PC-9 (cell line): ENCODE data around the gene RAET1E. TPM values are rescaled to one million over a fixed set of nuclear protein-coding genes. Genes with fewer than 3 reads are reported as not detected.
A peak's percentile ranks its signal among the peaks of the same experiment; 100 is the strongest.
"Not testable (repeated sequence)": the region's sequence is repeated elsewhere in the genome, so short reads cannot be mapped to it uniquely, and the experiment has no call there.

Source experiments
- BruUV-seq: library from RNA; stranded (reverse); fragments of 400-500 nt; replicated peaks from 2 replicates; lab custom pipeline; 2021; lab: Mats Ljungman, UMichigan
- CTCF ChIA-PET: fragments of 300-600 bp; sonication (Branson Sonifier 250); formaldehyde crosslinking; loops from one replicate; lab custom pipeline; 2022; ENCODE audit warnings: antibody characterized with exemption; lab: Charles Lee
- POLR2A ChIA-PET: fragments of 300-600 bp; sonication (Branson Sonifier 250); formaldehyde crosslinking; loops from one replicate; lab custom pipeline; 2022; ENCODE audit warnings: antibody characterized with exemption; ENCODE audit not compliant: unreplicated experiment; lab: Charles Lee
- DNase-seq, 2 experiments: peaks; one replicate each; pipeline versions ENCODE4 v3.0.0 to v3.0.0-alpha.2; 2015 to 2022; ENCODE audit warnings: mixed read lengths in 1 of 2
- H2AFZ ChIP-seq: fragments of 200-600 bp; sonication (generic); 2 replicates; pipeline ENCODE4 v1.8.1; 2017; ENCODE audit warnings: antibody characterized with exemption
- H3F3A ChIP-seq: fragments of 200-600 bp; sonication (generic); 2 replicates; pipeline ENCODE4 v1.8.1; 2017; ENCODE audit warnings: antibody characterized with exemption, mild to moderate bottlenecking, low read depth; ENCODE audit not compliant: insufficient read depth
- H3K27ac ChIP-seq: fragments of 200-600 bp; sonication (generic); 2 replicates; pipeline ENCODE4 v1.6.1; 2016; ENCODE audit warnings: mixed run types
- H3K27me3 ChIP-seq: fragments of 200-600 bp; sonication (generic); 2 replicates; pipeline ENCODE4 v1.6.1; 2016; ENCODE audit warnings: low read depth, mixed run types; ENCODE audit not compliant: insufficient read depth
- H3K36me3 ChIP-seq: fragments of 200-600 bp; sonication (generic); 2 replicates; pipeline ENCODE4 v1.6.1; 2016; ENCODE audit warnings: low read depth, mixed run types
- H3K4me1 ChIP-seq: fragments of 200-600 bp; sonication (generic); replicated peaks from 2 replicates; pipeline ENCODE4 v1.6.1; 2016; ENCODE audit warnings: mixed run types; ENCODE audit not compliant: insufficient read depth
- H3K4me2 ChIP-seq: fragments of 200-600 bp; sonication (generic); 2 replicates; pipeline ENCODE4 v1.6.1; 2017; ENCODE audit warnings: mixed run types
- H3K4me3 ChIP-seq: fragments of 200-600 bp; sonication (generic); 2 replicates; pipeline ENCODE4 v1.6.1; 2016; ENCODE audit warnings: mixed run types
- H3K79me2 ChIP-seq: fragments of 200-600 bp; sonication (generic); 2 replicates; pipeline ENCODE4 v1.6.1; 2017; ENCODE audit warnings: low read depth, mixed run types
- H3K9me2 ChIP-seq: fragments of 200-600 bp; sonication (generic); 2 replicates; pipeline ENCODE4 v1.8.1; 2017; ENCODE audit warnings: mild to moderate bottlenecking; ENCODE audit not compliant: insufficient read depth
- H3K9me3 ChIP-seq: fragments of 200-600 bp; sonication (generic); 2 replicates; pipeline ENCODE4 v1.8.1; 2016; ENCODE audit warnings: low read depth; ENCODE audit not compliant: insufficient read depth
- H4K20me1 ChIP-seq: fragments of 200-600 bp; sonication (generic); 2 replicates; pipeline ENCODE4 v1.8.1; 2017; ENCODE audit not compliant: insufficient read depth
- EZH2 ChIP-seq: fragments of 200-600 bp; sonication (generic); IDR thresholded peaks from 2 replicates; pipeline ENCODE4 v1.8.0; 2017; ENCODE audit warnings: antibody characterized with exemption, low read depth
- intact Hi-C: fragments of 100-400 bp; cut with micrococcal nuclease; formaldehyde crosslinking; loops from one replicate; pipeline ENCODE4 v1.10.0; 2022; ENCODE audit not compliant: unreplicated experiment
- total RNA-seq: library from RNA; stranded (reverse); gene quantifications from 2 replicates; pipeline ENCODE4 v1.2.3, GENCODE V29; 2021
- TF ChIP-seq, protein P1 (sequence below): fragments of 200-600 bp; sonication (generic); conservative IDR thresholded peaks from 2 replicates; pipeline ENCODE4 v1.6.1; 2017; ENCODE audit warnings: mixed run types, antibody characterized with exemption, mild to moderate bottlenecking, moderate library complexity

The RAET1E gene
- total RNA-seq, 1 experiment from 2014 or later, result 0.20 TPM

GRCh38 chr6:149863698-149864577 is 34.0 kb downstream of the RAET1E start, which contains the start of gene LRP11:
Gene LRP11 (minus strand): TSS chr6:149864359. CDS start chr6:149864020, 339 bp downstream.
- Histone ChIP-seq H3K27ac (peak within 1 kb of the TSS; percentile 92), H3F3A (peaks cover 33% of the 10 kb centered on the region), H2AFZ (peak within 1 kb of the TSS; percentile 80), H3K27me3 (no peaks in the 10 kb centered on the region), H4K20me1 (no peaks in the 10 kb centered on the region), H3K9me3 (no peaks in the 10 kb centered on the region), H3K4me3 (peak within 1 kb of the TSS; percentile 73), H3K9me2 (no peaks in the 10 kb centered on the region), H3K79me2 (peaks cover 35% of the 10 kb centered on the region), H3K4me2 (peak within 1 kb of the TSS; percentile 81), H3K36me3 (no peaks in the 10 kb centered on the region), H3K4me1 (peaks cover 70% of the 10 kb centered on the region)
- no peak for TF ChIP-seq EZH2
- TF ChIP-seq, protein P1, sequence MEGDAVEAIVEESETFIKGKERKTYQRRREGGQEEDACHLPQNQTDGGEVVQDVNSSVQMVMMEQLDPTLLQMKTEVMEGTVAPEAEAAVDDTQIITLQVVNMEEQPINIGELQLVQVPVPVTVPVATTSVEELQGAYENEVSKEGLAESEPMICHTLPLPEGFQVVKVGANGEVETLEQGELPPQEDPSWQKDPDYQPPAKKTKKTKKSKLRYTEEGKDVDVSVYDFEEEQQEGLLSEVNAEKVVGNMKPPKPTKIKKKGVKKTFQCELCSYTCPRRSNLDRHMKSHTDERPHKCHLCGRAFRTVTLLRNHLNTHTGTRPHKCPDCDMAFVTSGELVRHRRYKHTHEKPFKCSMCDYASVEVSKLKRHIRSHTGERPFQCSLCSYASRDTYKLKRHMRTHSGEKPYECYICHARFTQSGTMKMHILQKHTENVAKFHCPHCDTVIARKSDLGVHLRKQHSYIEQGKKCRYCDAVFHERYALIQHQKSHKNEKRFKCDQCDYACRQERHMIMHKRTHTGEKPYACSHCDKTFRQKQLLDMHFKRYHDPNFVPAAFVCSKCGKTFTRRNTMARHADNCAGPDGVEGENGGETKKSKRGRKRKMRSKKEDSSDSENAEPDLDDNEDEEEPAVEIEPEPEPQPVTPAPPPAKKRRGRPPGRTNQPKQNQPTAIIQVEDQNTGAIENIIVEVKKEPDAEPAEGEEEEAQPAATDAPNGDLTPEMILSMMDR, result no peak
- ChIA-PET CTCF (interaction anchor here (0.6 kb wide), 2 partner anchors 29 to 392 kb away, joined by 3 to 4 read pairs; no protein-coding TSS in a partner anchor), POLR2A (interaction anchor here (0.6 to 1.0 kb wide), 2 partner anchors 11 to 23 kb away, joined by 5 read pairs; no protein-coding TSS in a partner anchor)
- intact Hi-C loops, result loop anchor here (1.0 to 10.0 kb wide), 4 partner anchors 9 to 299 kb away; partner anchors contain the start of genes GINM1 and RAET1G
- BruUV-seq, result no TSS peak
- DNase-seq, result peak; percentile 73 to 88

GRCh38 chr6:149862922-149863697 is 34.8 kb downstream of the RAET1E start:
- H3K9me2 ChIP-seq, result no peaks in the 10 kb centered on the region
- peaks cover 70% of the 10 kb centered on the region for H3K4me1 ChIP-seq
- H3K36me3 ChIP-seq, result no peaks in the 10 kb centered on the region
- POLR2A ChIA-PET, result no interaction called here
- CTCF ChIA-PET, result interaction anchor here (0.6 kb wide), 2 partner anchors 28 to 393 kb away, joined by 3 to 4 read pairs; no protein-coding TSS in a partner anchor
- peak; percentile 83 to 89 for DNase-seq
- peak overlapping the region; percentile 73 for H3K4me3 ChIP-seq
- H4K20me1 ChIP-seq, result no peaks in the 10 kb centered on the region
- peaks cover 30% of the 10 kb centered on the region for H3F3A ChIP-seq
- H3K27ac ChIP-seq, result peak overlapping the region; percentile 92
- intact Hi-C loops, result loop anchor here (1.0 to 10.0 kb wide), 2 partner anchors 8 to 298 kb away; partner anchors contain the start of gene GINM1
- no peaks in the 10 kb centered on the region for H3K9me3 ChIP-seq
- TF ChIP-seq, protein P1, result no peak
- TF ChIP-seq EZH2, result no peak
- BruUV-seq, result TSS peak; percentile 55
- peak overlapping the region; percentile 69 for H2AFZ ChIP-seq
- H3K4me2 ChIP-seq, result peak overlapping the region; percentile 81
- peaks cover 44% of the 10 kb centered on the region for H3K79me2 ChIP-seq
- H3K27me3 ChIP-seq, result no peaks in the 10 kb centered on the region

DNA sequence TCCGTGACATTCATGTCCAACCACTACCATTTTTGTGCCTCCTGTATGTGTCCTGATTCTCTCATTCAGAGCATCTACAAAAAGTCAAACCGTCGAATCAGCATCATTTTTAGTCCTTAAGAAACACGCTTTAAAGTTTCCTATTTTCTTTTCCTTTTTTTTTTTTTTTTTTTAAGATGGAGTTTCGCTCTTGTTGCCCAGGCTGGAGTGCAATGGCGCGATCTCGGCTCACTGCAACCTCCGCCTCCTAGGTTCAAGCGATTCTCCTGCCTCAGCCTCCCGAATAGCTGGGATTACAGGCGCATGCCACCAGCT is 35.5 kb downstream of the RAET1E start:
- H3K79me2 ChIP-seq, result peaks cover 51% of the 10 kb centered on the region
- H4K20me1 ChIP-seq, CTCF ChIA-PET, H3K27me3 ChIP-seq, BruUV-seq, POLR2A ChIA-PET, H3K9me2 ChIP-seq, DNase-seq, H3K36me3 ChIP-seq, H3K9me3 ChIP-seq: not testable (repeated sequence)
- H3K4me3 ChIP-seq, result peak overlapping the region; percentile 73
- peaks cover 27% of the 10 kb centered on the region for H3F3A ChIP-seq
- H3K4me2 ChIP-seq, result peak overlapping the region; percentile 81
- peaks cover 70% of the 10 kb centered on the region for H3K4me1 ChIP-seq
- H2AFZ ChIP-seq, result peak overlapping the region; percentile 69; the same call in 1 of the 2 replicates
- H3K27ac ChIP-seq, result peak overlapping the region; percentile 92
- intact Hi-C loops, result loop anchor here (10.0 kb wide), 1 partner anchor 298 kb away; the partner anchor contains the start of gene GINM1
